Thymus (tissue), 11 donors: ENCODE measurements around the gene LCOR. TPM values are rescaled to one million over a fixed set of nuclear protein-coding genes. Genes with fewer than 3 reads are reported as not detected.

Experiments
- DNase-seq, 9 donors: peaks; one replicate each; pipeline ENCODE4 v3.0.0-alpha.2; 2013; ENCODE audit warnings: low spot score in 9 of 9, low read depth in 6 of 9, missing footprints in 1 of 9
- H3K27ac ChIP-seq, 2 donors: one replicate each; pipeline ENCODE4 v1.5.1; 2013; ENCODE audit warnings: control low read depth in 1 of 2, low read depth in 1 of 2, low read length in 1 of 2, mild to moderate bottlenecking in 1 of 2, moderate library complexity in 1 of 2
- H3K27me3 ChIP-seq, 2 donors: one replicate each; pipeline ENCODE4 v1.5.1; 2013; ENCODE audit warnings: low read length in 1 of 2; ENCODE audit not compliant: control insufficient read depth in 2 of 2, insufficient read depth in 1 of 2
- H3K36me3 ChIP-seq, 2 donors: one replicate each; pipeline ENCODE4 v1.5.1; 2013; ENCODE audit warnings: low read length in 1 of 2, mild to moderate bottlenecking in 1 of 2, moderate library complexity in 1 of 2; ENCODE audit not compliant: control insufficient read depth in 2 of 2, insufficient read depth in 2 of 2
- H3K4me1 ChIP-seq, 2 donors: one replicate each; pipeline ENCODE4 v1.5.1; 2013; ENCODE audit warnings: low read length in 2 of 2; ENCODE audit not compliant: control insufficient read depth in 2 of 2, insufficient read depth in 2 of 2
- H3K4me3 ChIP-seq, 2 donors: one replicate each; pipeline ENCODE4 v1.5.1; 2013; ENCODE audit warnings: low read length in 2 of 2, control low read depth in 1 of 2, mild to moderate bottlenecking in 1 of 2
- H3K9me3 ChIP-seq, 2 donors: one replicate each; pipeline ENCODE4 v1.5.1; 2013; ENCODE audit warnings: low read length in 1 of 2, mild to moderate bottlenecking in 1 of 2; ENCODE audit not compliant: control insufficient read depth in 2 of 2, insufficient read depth in 1 of 2
- WGBS: extraction: QIAGEN DNeasy Blood & Tissue Kit; methylation state at CpG from one replicate; pipeline ENCODE4 v1.1.7; 2013; 5-methylcytosine and 5-hydroxymethylcytosine counted together
- polyA plus RNA-seq: library from polyadenylated mRNA; stranded (reverse); fragments of 200-250 nt; gene quantifications from one replicate; pipeline ENCODE4 v1.2.3, GENCODE V29; 2013
- total RNA-seq: library from RNA; stranded (reverse); fragments of 120-200 nt; gene quantifications from one replicate; pipeline ENCODE4 v1.2.4, GENCODE V29; 2013
- donor health status: healthy.

Gene LCOR
- total and polyA plus RNA-seq, 2 donors = 4.5 to 10.3 TPM

- H3K4me3 ChIP-seq = no peak overlapping the region
- DNase-seq = no peak
- WGBS = 92% methylated on average over 4 of the region's 4 CpGs
Measured at GRCh38 chr10:96995851-96996250, 163.8 kb downstream of the LCOR start.

GRCh38 chr10:96996275-96996965, 164.3 kb downstream of the LCOR start:
- 95% methylated on average over 6 of the region's 6 CpGs for WGBS

More at GRCh38 chr10:96995851-96996250, 163.8 kb downstream of the LCOR start:
- no peaks in the 10 kb centered on the region for H3K27me3 ChIP-seq
- H3K9me3 ChIP-seq = no peaks in the 10 kb centered on the region
- H3K36me3 ChIP-seq = peaks cover 0 to 3% of the 10 kb centered on the region in 2 donors
- H3K27ac ChIP-seq = no peak overlapping the region
- H3K4me1 ChIP-seq = peaks cover 9 to 10% of the 10 kb centered on the region in 2 donors

GRCh38 chr10:96998329-96998888, 166.3 kb downstream of the LCOR start:
- no peaks in the 10 kb centered on the region for H3K9me3 ChIP-seq
- DNase-seq = no peak
- no peaks in the 10 kb centered on the region for H3K4me1 ChIP-seq
- H3K27me3 ChIP-seq = no peaks in the 10 kb centered on the region
- no peak overlapping the region for H3K4me3 ChIP-seq
- 96% methylated on average over 14 of the region's 14 CpGs for WGBS
- peaks cover 0 to 24% of the 10 kb centered on the region in 2 donors for H3K36me3 ChIP-seq
- H3K27ac ChIP-seq = no peak overlapping the region

More at GRCh38 chr10:96996275-96996965, 164.3 kb downstream of the LCOR start:
- no peak overlapping the region for H3K27ac ChIP-seq
- peaks cover 9 to 10% of the 10 kb centered on the region in 2 donors for H3K4me1 ChIP-seq
- no peaks in the 10 kb centered on the region for H3K9me3 ChIP-seq
- H3K36me3 ChIP-seq = peaks cover 0 to 5% of the 10 kb centered on the region in 2 donors
- no peak overlapping the region for H3K4me3 ChIP-seq
- no peaks in the 10 kb centered on the region for H3K27me3 ChIP-seq
- DNase-seq = no peak

- no peak overlapping the region for H3K4me3 ChIP-seq
- no peak overlapping the region for H3K27ac ChIP-seq
- H3K36me3 ChIP-seq = peaks cover 0 to 32% of the 10 kb centered on the region in 2 donors
- no peak for DNase-seq
- no peaks in the 10 kb centered on the region for H3K4me1 ChIP-seq
- no peaks in the 10 kb centered on the region for H3K9me3 ChIP-seq
- H3K27me3 ChIP-seq = no peaks in the 10 kb centered on the region
- 98% methylated on average over 4 of the region's 4 CpGs for WGBS
Measured at GRCh38 chr10:96999337-96999736, 167.2 kb downstream of the LCOR start.

- H3K4me1 ChIP-seq = no peaks in the 10 kb centered on the region
- no peak overlapping the region for H3K4me3 ChIP-seq
- 96% methylated on average over 4 of the region's 4 CpGs for WGBS
- no peaks in the 10 kb centered on the region for H3K9me3 ChIP-seq
- peaks cover 0 to 38% of the 10 kb centered on the region in 2 donors for H3K36me3 ChIP-seq
- no peak overlapping the region for H3K27ac ChIP-seq
- H3K27me3 ChIP-seq = no peaks in the 10 kb centered on the region
- DNase-seq = no peak
Measured at GRCh38 chr10:96999987-97000386, 167.9 kb downstream of the LCOR start.

GRCh38 chr10:97000487-97001182, 168.5 kb downstream of the LCOR start:
- Histone ChIP-seq H3K4me3 (no peak overlapping the region), H3K27ac (no peak overlapping the region), H3K9me3 (no peaks in the 10 kb centered on the region), H3K4me1 (no peaks in the 10 kb centered on the region), H3K36me3 (peaks cover 0 to 44% of the 10 kb centered on the region in 2 donors), H3K27me3 (no peaks in the 10 kb centered on the region)
- 98% methylated on average over 25 of the region's 25 CpGs for WGBS
- no peak for DNase-seq

- Histone ChIP-seq H3K9me3 (peaks cover 0 to 2% of the 10 kb centered on the region in 2 donors), H3K4me1 (no peaks in the 10 kb centered on the region), H3K4me3 (no peak overlapping the region), H3K27me3 (no peaks in the 10 kb centered on the region), H3K27ac (no peak overlapping the region), H3K36me3 (peaks cover 0 to 52% of the 10 kb centered on the region in 2 donors)
- 97% methylated on average over 17 of the region's 17 CpGs for WGBS
- no peak for DNase-seq
Measured at GRCh38 chr10:97001183-97001991, 169.3 kb downstream of the LCOR start.

GRCh38 chr10:97002670-97003069, 170.6 kb downstream of the LCOR start:
- WGBS = 98% methylated on average over 16 of the region's 16 CpGs
- peaks cover 0 to 4% of the 10 kb centered on the region in 2 donors for H3K9me3 ChIP-seq
- peaks cover 0 to 52% of the 10 kb centered on the region in 2 donors for H3K36me3 ChIP-seq
- H3K4me1 ChIP-seq = no peaks in the 10 kb centered on the region
- DNase-seq = no peak
- H3K27ac ChIP-seq = no peak overlapping the region
- no peak overlapping the region for H3K4me3 ChIP-seq
- H3K27me3 ChIP-seq = no peaks in the 10 kb centered on the region
